Measurements from ENCODE around the gene SEC24D.

GRCh38 chr4:118676128-118676527, 159.8 kb downstream of the SEC24D start:
- TF ChIP-seq KLF8 (tag by site-specific recombination; IDR thresholded peaks at IDR 0.05): no peak
- TF ChIP-seq, protein P1, sequence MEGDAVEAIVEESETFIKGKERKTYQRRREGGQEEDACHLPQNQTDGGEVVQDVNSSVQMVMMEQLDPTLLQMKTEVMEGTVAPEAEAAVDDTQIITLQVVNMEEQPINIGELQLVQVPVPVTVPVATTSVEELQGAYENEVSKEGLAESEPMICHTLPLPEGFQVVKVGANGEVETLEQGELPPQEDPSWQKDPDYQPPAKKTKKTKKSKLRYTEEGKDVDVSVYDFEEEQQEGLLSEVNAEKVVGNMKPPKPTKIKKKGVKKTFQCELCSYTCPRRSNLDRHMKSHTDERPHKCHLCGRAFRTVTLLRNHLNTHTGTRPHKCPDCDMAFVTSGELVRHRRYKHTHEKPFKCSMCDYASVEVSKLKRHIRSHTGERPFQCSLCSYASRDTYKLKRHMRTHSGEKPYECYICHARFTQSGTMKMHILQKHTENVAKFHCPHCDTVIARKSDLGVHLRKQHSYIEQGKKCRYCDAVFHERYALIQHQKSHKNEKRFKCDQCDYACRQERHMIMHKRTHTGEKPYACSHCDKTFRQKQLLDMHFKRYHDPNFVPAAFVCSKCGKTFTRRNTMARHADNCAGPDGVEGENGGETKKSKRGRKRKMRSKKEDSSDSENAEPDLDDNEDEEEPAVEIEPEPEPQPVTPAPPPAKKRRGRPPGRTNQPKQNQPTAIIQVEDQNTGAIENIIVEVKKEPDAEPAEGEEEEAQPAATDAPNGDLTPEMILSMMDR (tag by site-specific recombination; IDR thresholded peaks at IDR 0.05): no peak
- no peak for TF ChIP-seq IKZF3 (tag by site-specific recombination; IDR thresholded peaks at IDR 0.05)
- TF ChIP-seq, protein P2, sequence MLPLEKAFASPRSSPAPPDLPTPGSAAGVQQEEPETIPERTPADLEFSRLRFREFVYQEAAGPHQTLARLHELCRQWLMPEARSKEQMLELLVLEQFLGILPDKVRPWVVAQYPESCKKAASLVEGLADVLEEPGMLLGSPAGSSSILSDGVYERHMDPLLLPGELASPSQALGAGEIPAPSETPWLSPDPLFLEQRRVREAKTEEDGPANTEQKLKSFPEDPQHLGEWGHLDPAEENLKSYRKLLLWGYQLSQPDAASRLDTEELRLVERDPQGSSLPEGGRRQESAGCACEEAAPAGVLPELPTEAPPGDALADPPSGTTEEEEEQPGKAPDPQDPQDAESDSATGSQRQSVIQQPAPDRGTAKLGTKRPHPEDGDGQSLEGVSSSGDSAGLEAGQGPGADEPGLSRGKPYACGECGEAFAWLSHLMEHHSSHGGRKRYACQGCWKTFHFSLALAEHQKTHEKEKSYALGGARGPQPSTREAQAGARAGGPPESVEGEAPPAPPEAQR (tag by site-specific recombination; IDR thresholded peaks at IDR 0.05): no peak
- TF ChIP-seq ZNF530 (tag by site-specific recombination; IDR thresholded peaks at IDR 0.05; ENCODE audit: low read depth): no peak
- TF ChIP-seq ZNF398 (tag by site-specific recombination; IDR thresholded peaks at IDR 0.05): no peak
- TF ChIP-seq ZNF211 (tag by site-specific recombination; IDR thresholded peaks at IDR 0.05; ENCODE audit: low read depth): no peak
- TF ChIP-seq ZNF629 (tag by site-specific recombination; IDR thresholded peaks at IDR 0.05): no peak
- no peak for TF ChIP-seq KLF10 (tag by site-specific recombination; IDR thresholded peaks at IDR 0.05)
- TF ChIP-seq KLF9 (tag by site-specific recombination; IDR thresholded peaks at IDR 0.05; ENCODE audit: low read depth): no peak
- no peak for TF ChIP-seq ZBTB11 (tag by site-specific recombination; conservative IDR thresholded peaks at IDR 0.05; ENCODE audit: low read depth)
- no peak for TF ChIP-seq ZBTB20 (tag by site-specific recombination; IDR thresholded peaks at IDR 0.05)
- TF ChIP-seq ZNF549 (tag by site-specific recombination; IDR thresholded peaks at IDR 0.05): no peak

Data from HEK293 (cell line).